HCT116 (cell line): ENCODE data around the gene TCF12. TPM values are rescaled to one million over a fixed set of nuclear protein-coding genes. Genes with fewer than 3 reads are reported as not detected.

Experiments used
- ATAC-seq: fragments of 200-7000 bp; cut with Tn5 transposase; 2 replicates; pipeline ENCODE4 v1.9.1; 2020; ENCODE audit warnings: mild to moderate bottlenecking, moderate library complexity
- BruUV-seq: library from RNA; stranded (reverse); fragments of 400-500 nt; replicated peaks from 2 replicates; lab custom pipeline; 2021; lab: Mats Ljungman, UMichigan
- CTCF ChIA-PET: fragments of 300-600 bp; sonication (Branson Sonifier 250); formaldehyde crosslinking; loops from one replicate; lab custom pipeline; 2021; ENCODE audit warnings: antibody characterized with exemption; lab: Charles Lee
- POLR2A ChIA-PET: fragments of 300-600, 350-600 bp; sonication (Branson Sonifier 250); formaldehyde crosslinking; loops from one replicate; lab custom pipeline; 2021; ENCODE audit warnings: antibody characterized with exemption; lab: Charles Lee
- RAD21 ChIA-PET, 2 experiments: fragments of 300-600 bp; sonication (Branson Sonifier 250); formaldehyde crosslinking; loops; one replicate each; lab custom pipeline; 2023; ENCODE audit warnings: low total read pairs in 2 of 2; ENCODE audit not compliant: uncharacterized antibody in 2 of 2, unreplicated experiment in 2 of 2, low non-redundant PET in 1 of 2; lab: Charles Lee
- DNase-seq: peaks from one replicate; pipeline ENCODE4 v3.0.0-alpha.2; 2010; ENCODE audit warnings: low read depth, low spot score
- H2AFZ ChIP-seq: fragments of 200-600 bp; shearing (Covaris generic), sonication (generic); 2 replicates; pipeline ENCODE4 v1.6.1; 2017; ENCODE audit warnings: low read depth, mixed run types, mixed read lengths, antibody characterized with exemption, low read length; ENCODE audit not compliant: poor library complexity, severe bottlenecking
- H3K27ac ChIP-seq: 2 replicates; pipeline ENCODE4 v1.5.1; 2012; ENCODE audit warnings: low read depth, low read length
- H3K27me3 ChIP-seq: fragments of 200-600 bp; sonication (generic); 2 replicates; pipeline ENCODE4 v1.6.1; 2016; ENCODE audit warnings: mixed run types, low read length, mixed read lengths; ENCODE audit not compliant: insufficient read depth
- H3K36me3 ChIP-seq, 2 experiments: fragments of 200-500 bp in 1 of 2; fragments of 200-600 bp in 1 of 2; sonication (Bioruptor generic) in 1 of 2; sonication (generic) in 1 of 2; 2 replicates each; pipeline versions ENCODE4 v1.5.1 to v1.6.1; 2014 to 2016; ENCODE audit warnings: low read length in 2 of 2, inconsistent platforms in 1 of 2, mixed read lengths in 1 of 2, mixed run types in 1 of 2; ENCODE audit not compliant: insufficient read depth in 2 of 2, control insufficient read depth in 1 of 2
- H3K4me1 ChIP-seq, 2 experiments: fragments of 200-600 bp in 1 of 2; sonication (generic) in 1 of 2; 2 replicates each; pipeline versions ENCODE4 v1.5.1 to v1.6.1; 2012 to 2017; ENCODE audit warnings: low read length in 2 of 2, inconsistent platforms in 1 of 2, mild to moderate bottlenecking in 1 of 2, mixed read lengths in 1 of 2, mixed run types in 1 of 2, moderate library complexity in 1 of 2; ENCODE audit not compliant: insufficient read depth in 2 of 2, control insufficient read depth in 1 of 2
- H3K4me2 ChIP-seq: fragments of 200-600 bp; sonication (generic); 2 replicates; pipeline ENCODE4 v1.6.1; 2017; ENCODE audit warnings: mixed run types, low read length, mixed read lengths
- H3K4me3 ChIP-seq, 2 experiments: fragments of 200-600 bp in 1 of 2; sonication (generic) in 1 of 2; replicated peaks in 1 of 2; 2 replicates each; pipeline ENCODE4 v1.5.1; 2011 to 2016; ENCODE audit warnings: low read length in 2 of 2, control low read depth in 1 of 2, low read depth in 1 of 2, mild to moderate bottlenecking in 1 of 2, mixed read lengths in 1 of 2, mixed run types in 1 of 2
- H3K79me2 ChIP-seq: fragments of 200-600 bp; sonication (generic); 2 replicates; pipeline ENCODE4 v1.6.1; 2017; ENCODE audit warnings: mild to moderate bottlenecking, mixed run types, low read length, moderate library complexity, mixed read lengths; ENCODE audit not compliant: insufficient read depth
- H3K9ac ChIP-seq: fragments of 200-600 bp; sonication (generic); 2 replicates; pipeline ENCODE4 v1.6.1; 2016; ENCODE audit warnings: low read length, mixed read lengths
- H3K9me2 ChIP-seq: fragments of 200-600 bp; sonication (generic), shearing (Covaris generic); 2 replicates; pipeline ENCODE4 v1.6.1; 2017; ENCODE audit warnings: mixed run types, mild to moderate bottlenecking, moderate library complexity; ENCODE audit not compliant: insufficient read depth
- H3K9me3 ChIP-seq, 2 experiments: fragments of 200-500 bp in 1 of 2; fragments of 200-600 bp in 1 of 2; sonication (Bioruptor generic) in 1 of 2; sonication (generic) in 1 of 2; 2 replicates each; pipeline ENCODE4 v1.6.1; 2014 to 2017; ENCODE audit warnings: low read length in 2 of 2, mixed read lengths in 2 of 2, inconsistent platforms in 1 of 2, low read depth in 1 of 2, mild to moderate bottlenecking in 1 of 2, mixed run types in 1 of 2, moderate library complexity in 1 of 2; ENCODE audit not compliant: control insufficient read depth in 1 of 2, insufficient read depth in 1 of 2
- H4K20me1 ChIP-seq: fragments of 200-600 bp; sonication (generic), shearing (Covaris generic); 2 replicates; pipeline ENCODE4 v1.6.1; 2017; ENCODE audit warnings: mixed run types, mild to moderate bottlenecking, moderate library complexity; ENCODE audit not compliant: insufficient read depth
- CBX3 ChIP-seq: IDR thresholded peaks from 2 replicates; pipeline ENCODE4 v1.6.1; 2012; ENCODE audit warnings: low read depth
- EGR1 ChIP-seq: IDR thresholded peaks from 2 replicates; pipeline ENCODE4 v1.6.1; 2012; ENCODE audit warnings: low read depth
- FOSL1 ChIP-seq: IDR thresholded peaks from 2 replicates; pipeline ENCODE4 v1.6.1; 2012; ENCODE audit warnings: low read depth
- JUND ChIP-seq: IDR thresholded peaks from 2 replicates; pipeline ENCODE4 v1.6.1; 2012
- SRF ChIP-seq: IDR thresholded peaks from 2 replicates; pipeline ENCODE4 v1.6.1; 2012; ENCODE audit warnings: low read depth
- TCF7L2 ChIP-seq: IDR thresholded peaks from 2 replicates; pipeline ENCODE4 v1.7.0; 2011; ENCODE audit warnings: borderline replicate concordance, inconsistent platforms; ENCODE audit not compliant: insufficient read depth, insufficient read length; ENCODE audit errors: extremely low read depth
- YY1 ChIP-seq: IDR thresholded peaks from 2 replicates; pipeline ENCODE4 v1.6.1; 2011; ENCODE audit warnings: low read length, low read depth, moderate library complexity, mild to moderate bottlenecking; ENCODE audit not compliant: insufficient replicate concordance; ENCODE audit errors: extremely low read depth
- ZFX ChIP-seq: fragments of 450-650 bp; IDR thresholded peaks from 2 replicates; pipeline ENCODE4 v1.6.1; 2017
- intact Hi-C: fragments of 100-400 bp; cut with micrococcal nuclease; formaldehyde crosslinking; loops from 2 replicates; pipeline ENCODE4 v1.10.0; 2022
- total RNA-seq: library from RNA; stranded (reverse); gene quantifications from one replicate; pipeline ENCODE4 v1.2.1, GENCODE V29; 2021; ENCODE audit not compliant: unreplicated experiment
- TF ChIP-seq, protein P1 (sequence below): IDR thresholded peaks from 2 replicates; pipeline ENCODE4 v1.6.1; 2012
- TF ChIP-seq, protein P2 (sequence below): IDR thresholded peaks from 2 replicates; pipeline ENCODE4 v1.6.1; 2012
- TF ChIP-seq, protein P3 (sequence below), 3 experiments: fragments of 200-600 bp in 1 of 3; sonication (generic) in 1 of 3; IDR thresholded peaks in 2 of 3; conservative IDR thresholded peaks in 1 of 3; 2 replicates each; pipeline ENCODE4 v1.5.1; 2012 to 2017; ENCODE audit warnings: low read depth in 2 of 3, low read length in 2 of 3, antibody characterized with exemption in 1 of 3, borderline replicate concordance in 1 of 3, control low read depth in 1 of 3, mild to moderate bottlenecking in 1 of 3, mixed read lengths in 1 of 3, mixed run types in 1 of 3, moderate library complexity in 1 of 3; ENCODE audit not compliant: insufficient read depth in 1 of 3
- TF ChIP-seq, protein P4 (sequence below): IDR thresholded peaks from 2 replicates; pipeline ENCODE4 v1.6.1; 2011; ENCODE audit warnings: mild to moderate bottlenecking, low read length, moderate library complexity; ENCODE audit not compliant: insufficient replicate concordance; ENCODE audit errors: extremely low read depth

TCF12 gene
- total RNA-seq, 1 experiment from 2014 or later, result 71.6 TPM

DNA sequence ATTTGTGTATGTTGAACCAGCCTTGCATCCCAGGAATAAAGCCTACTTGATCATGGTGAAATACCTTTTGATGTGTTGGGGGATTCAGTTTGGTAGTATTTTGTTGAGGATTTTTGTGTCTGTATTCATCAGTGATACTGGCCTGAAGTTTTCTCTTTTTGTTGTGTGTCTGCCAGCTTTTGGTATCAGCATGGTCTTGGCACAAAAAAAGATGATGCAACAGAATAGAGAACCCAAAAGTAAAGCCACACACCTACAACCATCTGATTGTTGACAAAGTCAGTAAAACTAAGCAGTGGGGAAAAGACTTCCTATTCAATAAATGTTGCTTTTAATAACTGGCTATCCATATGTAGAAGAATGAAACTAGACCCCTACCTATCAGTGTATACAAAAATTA, 77.6 kb downstream of the TCF12 start:
- no peaks in the 10 kb centered on the region for H3K9me2 ChIP-seq
- intact Hi-C loops, result no loop called here
- TF ChIP-seq, protein P1, sequence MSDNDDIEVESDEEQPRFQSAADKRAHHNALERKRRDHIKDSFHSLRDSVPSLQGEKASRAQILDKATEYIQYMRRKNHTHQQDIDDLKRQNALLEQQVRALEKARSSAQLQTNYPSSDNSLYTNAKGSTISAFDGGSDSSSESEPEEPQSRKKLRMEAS, result no peak
- TF ChIP-seq, protein P2, sequence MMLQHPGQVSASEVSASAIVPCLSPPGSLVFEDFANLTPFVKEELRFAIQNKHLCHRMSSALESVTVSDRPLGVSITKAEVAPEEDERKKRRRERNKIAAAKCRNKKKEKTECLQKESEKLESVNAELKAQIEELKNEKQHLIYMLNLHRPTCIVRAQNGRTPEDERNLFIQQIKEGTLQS, result no peak
- no peak for TF ChIP-seq ZFX
- TF ChIP-seq FOSL1, result no peak
- TF ChIP-seq TCF7L2, result no peak
- TF ChIP-seq CBX3, result no peak
- no peak for TF ChIP-seq YY1
- TF ChIP-seq JUND, result no peak
- TF ChIP-seq EGR1, result no peak
- TF ChIP-seq, protein P3, sequence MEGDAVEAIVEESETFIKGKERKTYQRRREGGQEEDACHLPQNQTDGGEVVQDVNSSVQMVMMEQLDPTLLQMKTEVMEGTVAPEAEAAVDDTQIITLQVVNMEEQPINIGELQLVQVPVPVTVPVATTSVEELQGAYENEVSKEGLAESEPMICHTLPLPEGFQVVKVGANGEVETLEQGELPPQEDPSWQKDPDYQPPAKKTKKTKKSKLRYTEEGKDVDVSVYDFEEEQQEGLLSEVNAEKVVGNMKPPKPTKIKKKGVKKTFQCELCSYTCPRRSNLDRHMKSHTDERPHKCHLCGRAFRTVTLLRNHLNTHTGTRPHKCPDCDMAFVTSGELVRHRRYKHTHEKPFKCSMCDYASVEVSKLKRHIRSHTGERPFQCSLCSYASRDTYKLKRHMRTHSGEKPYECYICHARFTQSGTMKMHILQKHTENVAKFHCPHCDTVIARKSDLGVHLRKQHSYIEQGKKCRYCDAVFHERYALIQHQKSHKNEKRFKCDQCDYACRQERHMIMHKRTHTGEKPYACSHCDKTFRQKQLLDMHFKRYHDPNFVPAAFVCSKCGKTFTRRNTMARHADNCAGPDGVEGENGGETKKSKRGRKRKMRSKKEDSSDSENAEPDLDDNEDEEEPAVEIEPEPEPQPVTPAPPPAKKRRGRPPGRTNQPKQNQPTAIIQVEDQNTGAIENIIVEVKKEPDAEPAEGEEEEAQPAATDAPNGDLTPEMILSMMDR (IDR thresholded peaks at IDR 0.05 in 2 of 3, conservative IDR thresholded peaks at IDR 0.05 in 1 of 3; ENCODE audit: borderline replicate concordance in 1 of 3, insufficient read depth in 1 of 3, low read depth in 2 of 3, low read length in 2 of 3), result no peak
- TF ChIP-seq, protein P4, sequence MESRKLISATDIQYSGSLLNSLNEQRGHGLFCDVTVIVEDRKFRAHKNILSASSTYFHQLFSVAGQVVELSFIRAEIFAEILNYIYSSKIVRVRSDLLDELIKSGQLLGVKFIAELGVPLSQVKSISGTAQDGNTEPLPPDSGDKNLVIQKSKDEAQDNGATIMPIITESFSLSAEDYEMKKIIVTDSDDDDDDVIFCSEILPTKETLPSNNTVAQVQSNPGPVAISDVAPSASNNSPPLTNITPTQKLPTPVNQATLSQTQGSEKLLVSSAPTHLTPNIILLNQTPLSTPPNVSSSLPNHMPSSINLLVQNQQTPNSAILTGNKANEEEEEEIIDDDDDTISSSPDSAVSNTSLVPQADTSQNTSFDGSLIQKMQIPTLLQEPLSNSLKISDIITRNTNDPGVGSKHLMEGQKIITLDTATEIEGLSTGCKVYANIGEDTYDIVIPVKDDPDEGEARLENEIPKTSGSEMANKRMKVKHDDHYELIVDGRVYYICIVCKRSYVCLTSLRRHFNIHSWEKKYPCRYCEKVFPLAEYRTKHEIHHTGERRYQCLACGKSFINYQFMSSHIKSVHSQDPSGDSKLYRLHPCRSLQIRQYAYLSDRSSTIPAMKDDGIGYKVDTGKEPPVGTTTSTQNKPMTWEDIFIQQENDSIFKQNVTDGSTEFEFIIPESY, result no peak
- no peak for TF ChIP-seq SRF
- no peak overlapping the region for H3K4me3 ChIP-seq
- H3K9me3 ChIP-seq, result no peaks in the 10 kb centered on the region
- peaks cover 3% of the 10 kb centered on the region; the same call in 1 of the 2 replicates for H4K20me1 ChIP-seq
- H3K36me3 ChIP-seq, result no peaks in the 10 kb centered on the region
- H3K79me2 ChIP-seq, result peaks cover 11% of the 10 kb centered on the region
- H3K9ac ChIP-seq, result no peak overlapping the region
- ATAC-seq (no peak), DNase-seq (no peak)
- H3K27me3 ChIP-seq, result no peaks in the 10 kb centered on the region
- RAD21 ChIA-PET, result no interaction called here
- CTCF ChIA-PET, result no interaction called here
- H3K4me1 ChIP-seq, result no peaks in the 10 kb centered on the region
- POLR2A ChIA-PET, result no interaction called here
- no peak overlapping the region for H2AFZ ChIP-seq
- H3K27ac ChIP-seq, result no peak overlapping the region
- H3K4me2 ChIP-seq, result no peak overlapping the region
- BruUV-seq, result no TSS peak
